HG03342 (cell line): ENCODE data around the gene LARP6.
"Not testable (repeated sequence)": the region's sequence is repeated elsewhere in the genome, so short reads cannot be mapped to it uniquely, and the experiment has no call there.

Experiments
- ATAC-seq: cut with Tn5 transposase; IDR thresholded peaks from one replicate; pipeline ENCODE4 v1.9.1; 2021; ENCODE audit warnings: mild to moderate bottlenecking, moderate library complexity; ENCODE audit not compliant: unreplicated experiment

LARP6 gene

GRCh38 chr15:70859322-70859908 is 5.5 kb upstream of the LARP6 start:
- ATAC-seq: no peak

GRCh38 chr15:70858614-70859321 is 4.8 kb upstream of the LARP6 start:
- not testable (repeated sequence) for ATAC-seq

DNA sequence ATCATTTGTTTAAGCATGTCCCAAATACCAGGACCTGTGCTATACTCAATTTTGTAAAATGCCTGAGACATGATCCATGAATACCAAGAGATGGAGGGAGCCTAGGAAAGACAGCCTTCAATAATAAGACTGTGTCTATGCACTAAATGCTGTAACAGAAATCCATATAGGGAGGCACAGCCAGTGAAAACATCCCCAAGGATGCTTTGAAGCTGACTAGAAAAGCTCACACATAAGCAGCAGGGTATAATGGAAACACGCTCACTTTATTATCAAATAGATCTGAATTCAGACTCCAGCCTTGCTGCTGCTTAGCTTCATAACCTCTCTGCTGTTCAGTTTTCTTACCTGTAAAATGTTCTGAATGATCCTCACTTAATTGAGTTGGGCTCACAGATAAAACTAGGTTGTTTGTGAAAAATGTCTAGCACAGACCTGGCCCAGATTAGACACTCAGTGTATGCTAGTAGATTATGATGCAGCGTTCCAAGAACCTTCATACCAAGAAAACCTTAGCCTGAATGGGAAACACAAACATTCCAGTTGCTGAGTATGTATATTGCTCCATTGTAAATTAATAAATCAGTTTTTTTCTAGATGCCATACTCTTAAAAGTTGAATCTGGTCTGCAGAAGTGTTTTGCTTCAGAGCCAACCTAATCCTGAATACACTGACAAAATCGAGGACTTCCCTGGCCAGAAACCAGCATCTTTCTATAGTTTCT is 3.8 kb upstream of the LARP6 start:
- ATAC-seq: no peak

DNA sequence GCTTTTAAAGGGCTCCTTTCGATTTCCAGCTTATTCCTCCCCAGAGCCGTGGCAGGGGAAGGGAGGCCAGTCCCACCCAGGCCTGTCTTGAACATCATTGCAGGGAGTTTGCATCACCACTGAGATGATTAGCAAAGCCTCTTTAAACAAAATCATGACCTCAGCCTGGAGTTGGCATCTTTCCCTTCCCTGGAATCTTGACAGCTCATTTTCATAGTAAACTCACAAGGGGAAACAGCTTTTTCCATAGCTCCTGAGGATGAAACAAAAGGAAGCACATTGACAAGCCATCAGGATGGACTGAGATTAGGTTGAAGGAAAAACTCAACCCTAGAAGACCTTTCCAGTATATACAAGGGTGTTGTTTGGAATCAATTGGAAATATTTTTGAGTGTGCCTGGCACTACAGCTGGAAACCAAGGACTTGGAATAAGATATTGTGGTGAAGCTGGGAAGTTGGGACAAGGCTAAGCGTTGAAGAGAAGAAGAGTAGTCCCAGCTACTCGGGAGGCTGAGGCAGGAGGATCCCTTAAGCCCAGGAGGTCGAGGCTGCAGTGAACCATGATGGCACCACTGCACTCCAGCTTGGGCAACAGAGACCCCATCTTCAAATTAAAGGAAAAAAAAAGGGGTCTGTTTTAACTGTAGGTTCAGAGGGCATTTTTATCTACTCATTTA is 3.1 kb upstream of the LARP6 start:
- ATAC-seq: no peak

GRCh38 chr15:70856177-70856883 is 2.4 kb upstream of the LARP6 start:
- no peak for ATAC-seq

DNA sequence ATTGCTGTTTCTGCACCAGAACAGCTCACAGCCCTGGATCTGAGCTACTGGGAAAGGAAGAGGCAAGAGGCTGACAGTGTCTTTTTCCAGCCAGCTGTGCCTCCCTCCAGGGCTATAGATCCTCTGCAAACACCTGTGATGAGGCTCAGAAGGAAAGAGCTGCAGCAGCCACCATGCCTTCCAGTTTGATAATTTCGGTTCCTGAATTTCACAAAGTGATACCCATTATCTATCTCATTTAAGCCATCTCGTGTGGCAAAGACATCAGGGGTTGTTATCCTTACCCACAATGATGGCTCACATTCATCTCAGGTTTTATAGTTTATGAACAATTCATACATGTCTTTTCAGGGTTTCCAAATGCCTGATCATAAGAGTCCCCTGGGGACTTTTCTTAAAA is 1.8 kb upstream of the LARP6 start:
- no peak for ATAC-seq

DNA sequence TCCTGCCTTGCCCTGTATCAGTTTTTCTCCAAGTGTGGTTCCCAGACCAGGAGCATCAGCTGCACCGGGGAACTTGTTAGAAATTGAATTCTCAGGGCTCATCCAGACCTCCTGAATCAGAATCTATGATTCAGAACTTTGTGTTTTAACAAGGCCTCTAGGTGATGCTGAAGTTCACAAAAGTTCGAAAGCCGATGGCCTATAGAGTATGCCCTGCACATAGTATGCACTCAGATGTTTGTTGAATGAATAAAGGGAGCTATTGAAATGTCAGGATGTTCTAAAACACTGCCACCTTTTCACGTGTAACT is 664 bp upstream of the LARP6 start:
- no peak for ATAC-seq

- no peak for ATAC-seq
These were observed 512 bp downstream of the LARP6 start for GRCh38 chr15:70853318-70853972.

DNA sequence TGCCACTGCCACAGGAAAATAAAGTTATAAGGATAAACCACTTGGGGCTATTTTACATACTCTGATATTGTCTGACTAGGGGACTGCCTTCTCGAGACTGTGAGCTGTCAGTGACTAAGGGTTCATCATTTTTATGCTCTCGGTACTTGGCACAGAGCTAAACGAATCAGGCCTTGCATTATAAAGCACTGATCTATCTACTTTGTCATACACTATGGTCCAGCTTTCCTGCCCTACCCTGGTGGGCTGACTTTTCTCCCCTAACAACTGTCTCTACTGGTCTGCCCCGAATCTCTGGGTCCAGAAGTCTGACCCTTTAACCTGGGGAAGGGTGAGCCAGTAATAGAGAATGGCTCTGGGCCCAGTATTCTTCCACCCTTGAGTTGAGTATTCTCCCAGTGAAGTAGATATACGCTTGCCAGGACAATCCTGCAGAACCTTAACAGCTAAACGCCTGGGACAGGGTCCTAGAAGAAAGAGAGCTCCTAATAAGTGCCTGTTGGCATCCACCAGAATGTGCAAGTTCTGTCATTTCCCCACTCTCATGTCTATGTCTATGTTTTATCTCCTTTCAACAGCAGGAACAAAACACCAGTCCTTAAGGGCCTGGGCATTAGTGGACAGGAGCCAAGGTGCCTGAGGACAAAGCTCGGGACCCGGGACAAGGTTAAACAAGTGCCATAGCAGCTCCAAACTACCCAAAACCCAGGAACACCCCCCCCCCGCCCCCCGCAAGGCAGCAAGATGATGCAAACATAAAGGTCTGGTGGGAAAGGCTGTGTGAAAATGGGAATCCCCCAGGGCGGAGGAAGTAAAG is 1.2 kb downstream of the LARP6 start:
- no peak for ATAC-seq

GRCh38 chr15:70851889-70852288 is 2.1 kb downstream of the LARP6 start:
- no peak for ATAC-seq

DNA sequence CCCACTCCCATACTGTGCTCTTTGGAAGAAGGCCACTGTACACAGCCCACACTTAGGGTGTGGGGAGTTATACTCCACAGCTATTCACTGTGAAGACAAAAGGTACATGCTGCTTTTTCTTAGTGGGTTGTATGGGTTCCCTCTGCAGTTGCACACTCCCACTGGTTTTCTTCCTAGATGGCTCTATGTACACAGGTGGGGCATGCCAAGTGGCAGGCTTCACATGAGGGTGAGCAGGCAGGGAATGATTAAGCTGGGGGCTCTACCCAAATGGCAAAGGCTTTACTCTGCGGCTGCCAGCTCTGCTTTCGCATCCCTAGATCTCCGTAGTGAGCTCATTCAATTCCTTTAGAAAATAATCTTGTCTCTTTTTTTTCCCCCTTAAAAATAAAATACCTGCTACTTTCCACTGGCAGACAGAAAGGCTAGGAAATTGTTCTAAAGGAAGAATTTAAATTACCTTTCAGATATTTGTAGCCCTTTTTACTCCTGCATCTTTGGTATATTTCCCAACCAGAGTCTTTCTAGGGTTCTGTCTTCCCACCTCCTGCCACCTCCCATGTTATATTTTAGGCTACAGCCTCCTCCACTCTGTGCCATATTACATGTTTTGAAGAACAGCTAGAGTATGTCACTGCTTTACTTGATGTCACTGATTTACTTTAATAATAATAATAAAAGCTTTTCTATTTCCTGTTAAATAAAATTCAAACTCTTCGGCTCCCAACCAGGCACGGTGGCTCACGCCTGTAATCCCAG is 8.2 kb downstream of the LARP6 start:
- no peak for ATAC-seq

DNA sequence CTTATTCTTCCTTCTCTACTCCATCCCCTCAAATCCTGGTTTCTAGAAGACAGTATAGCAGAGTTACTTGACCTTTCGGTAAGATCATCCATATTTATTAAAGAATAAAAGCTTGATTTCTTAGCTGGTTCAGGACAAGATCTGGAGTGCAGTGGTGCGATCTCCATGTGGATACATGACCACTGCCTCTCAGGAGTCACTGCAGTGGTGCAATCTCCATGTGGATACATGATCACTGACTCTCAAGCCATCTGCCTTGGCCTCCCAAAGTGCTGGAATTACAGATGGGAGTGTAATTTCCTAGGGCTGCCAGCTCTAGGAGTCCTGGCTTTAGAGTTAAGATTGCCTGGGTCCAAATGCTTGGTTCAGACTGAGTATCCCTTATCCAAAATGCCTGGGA is 16.5 kb downstream of the LARP6 start:
- ATAC-seq: no peak

- ATAC-seq: no peak
These were observed 18.1 kb downstream of the LARP6 start for GRCh38 chr15:70835841-70836240.

GRCh38 chr15:70835415-70835814 is 18.5 kb downstream of the LARP6 start:
- no peak for ATAC-seq

DNA sequence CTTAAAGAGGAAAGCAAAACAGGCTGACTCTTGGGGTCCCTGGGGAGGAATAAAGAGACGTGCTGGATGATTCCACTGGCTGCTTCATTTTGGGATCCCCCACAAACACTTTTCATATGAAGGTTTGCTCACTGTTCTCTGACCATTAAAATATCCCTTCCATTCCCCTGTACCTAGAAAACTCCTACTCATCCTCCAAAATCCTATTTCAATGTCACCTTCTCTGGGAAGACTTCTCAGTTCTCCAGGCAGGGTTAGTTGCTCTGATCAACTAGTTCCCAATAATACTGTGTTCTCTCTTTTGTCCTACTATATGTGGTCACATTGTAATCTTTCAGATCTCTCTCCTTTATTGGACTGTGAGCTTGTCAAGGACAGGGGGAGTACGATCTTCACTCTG is 19.0 kb downstream of the LARP6 start:
- ATAC-seq: no peak

- no peak for ATAC-seq
These were observed 19.8 kb downstream of the LARP6 start for GRCh38 chr15:70833861-70834765.

- ATAC-seq: no peak
These were observed 20.5 kb downstream of the LARP6 start for GRCh38 chr15:70833422-70833821.

GRCh38 chr15:70832176-70832575 is 21.8 kb downstream of the LARP6 start:
- ATAC-seq: no peak
